Measurements from ENCODE around the gene CACFD1.

DNA sequence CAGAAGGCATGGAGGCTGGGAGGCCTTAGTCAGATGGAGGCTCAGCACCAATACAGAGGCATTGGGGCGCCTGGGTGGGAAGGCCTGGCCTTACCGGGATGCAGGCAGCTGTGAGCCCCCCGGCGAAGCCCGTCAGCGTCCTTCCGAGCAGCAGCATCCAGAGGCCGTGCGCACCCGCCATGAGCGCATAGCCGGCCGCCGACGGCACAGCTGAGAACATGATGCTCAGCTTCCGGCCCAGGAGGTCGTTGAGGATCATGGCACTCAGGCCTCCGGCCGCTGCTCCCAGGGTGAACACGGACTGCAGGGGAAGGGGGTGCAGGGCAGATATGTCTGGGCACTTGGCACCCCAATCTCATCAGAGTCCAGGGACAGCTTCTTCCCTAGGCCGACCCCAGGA, 17.2 kb downstream of the CACFD1 start:
- TF ChIP-seq HDGF (IDR thresholded peaks at IDR 0.05; ENCODE audit: borderline replicate concordance) (no peak), ARNT (IDR thresholded peaks at IDR 0.05) (no peak), BHLHE40 (IDR thresholded peaks at IDR 0.05; ENCODE audit: borderline replicate concordance) (no peak), CTBP1 (IDR thresholded peaks at IDR 0.05; ENCODE audit: borderline replicate concordance) (no peak), FOXK2 (IDR thresholded peaks at IDR 0.05) (no peak), SP1 (IDR thresholded peaks at IDR 0.05) (no peak), LEF1 (IDR thresholded peaks at IDR 0.05; ENCODE audit: borderline replicate concordance) (no peak), TARDBP (IDR thresholded peaks at IDR 0.05) (no peak), FOXM1 (IDR thresholded peaks at IDR 0.05; ENCODE audit: borderline replicate concordance) (no peak), FOXA1 (IDR thresholded peaks at IDR 0.05) (no peak), ELF4 (IDR thresholded peaks at IDR 0.05) (no peak), L3MBTL2 (conservative IDR thresholded peaks at IDR 0.05) (no peak), ZNF384 (IDR thresholded peaks at IDR 0.05) (no peak)
- TF ChIP-seq, protein P1, sequence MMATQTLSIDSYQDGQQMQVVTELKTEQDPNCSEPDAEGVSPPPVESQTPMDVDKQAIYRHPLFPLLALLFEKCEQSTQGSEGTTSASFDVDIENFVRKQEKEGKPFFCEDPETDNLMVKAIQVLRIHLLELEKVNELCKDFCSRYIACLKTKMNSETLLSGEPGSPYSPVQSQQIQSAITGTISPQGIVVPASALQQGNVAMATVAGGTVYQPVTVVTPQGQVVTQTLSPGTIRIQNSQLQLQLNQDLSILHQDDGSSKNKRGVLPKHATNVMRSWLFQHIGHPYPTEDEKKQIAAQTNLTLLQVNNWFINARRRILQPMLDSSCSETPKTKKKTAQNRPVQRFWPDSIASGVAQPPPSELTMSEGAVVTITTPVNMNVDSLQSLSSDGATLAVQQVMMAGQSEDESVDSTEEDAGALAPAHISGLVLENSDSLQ (IDR thresholded peaks at IDR 0.05) = no peak

All from HEK293T (cell line).